HG03039 (cell line): ENCODE measurements around the gene DIRAS1.

Experiments
- ATAC-seq: cut with Tn5 transposase; IDR thresholded peaks from one replicate; pipeline ENCODE4 v1.9.1; 2021; ENCODE audit warnings: mild to moderate bottlenecking, moderate library complexity; ENCODE audit not compliant: unreplicated experiment

The DIRAS1 gene

GRCh38 chr19:2720777-2721569 lies at the start of gene DIRAS1:
Gene DIRAS1, minus strand, starts transcription at chr19:2721372. Its CDS starts 3,566 bp downstream, at chr19:2717806.
- ATAC-seq: no peak

DNA sequence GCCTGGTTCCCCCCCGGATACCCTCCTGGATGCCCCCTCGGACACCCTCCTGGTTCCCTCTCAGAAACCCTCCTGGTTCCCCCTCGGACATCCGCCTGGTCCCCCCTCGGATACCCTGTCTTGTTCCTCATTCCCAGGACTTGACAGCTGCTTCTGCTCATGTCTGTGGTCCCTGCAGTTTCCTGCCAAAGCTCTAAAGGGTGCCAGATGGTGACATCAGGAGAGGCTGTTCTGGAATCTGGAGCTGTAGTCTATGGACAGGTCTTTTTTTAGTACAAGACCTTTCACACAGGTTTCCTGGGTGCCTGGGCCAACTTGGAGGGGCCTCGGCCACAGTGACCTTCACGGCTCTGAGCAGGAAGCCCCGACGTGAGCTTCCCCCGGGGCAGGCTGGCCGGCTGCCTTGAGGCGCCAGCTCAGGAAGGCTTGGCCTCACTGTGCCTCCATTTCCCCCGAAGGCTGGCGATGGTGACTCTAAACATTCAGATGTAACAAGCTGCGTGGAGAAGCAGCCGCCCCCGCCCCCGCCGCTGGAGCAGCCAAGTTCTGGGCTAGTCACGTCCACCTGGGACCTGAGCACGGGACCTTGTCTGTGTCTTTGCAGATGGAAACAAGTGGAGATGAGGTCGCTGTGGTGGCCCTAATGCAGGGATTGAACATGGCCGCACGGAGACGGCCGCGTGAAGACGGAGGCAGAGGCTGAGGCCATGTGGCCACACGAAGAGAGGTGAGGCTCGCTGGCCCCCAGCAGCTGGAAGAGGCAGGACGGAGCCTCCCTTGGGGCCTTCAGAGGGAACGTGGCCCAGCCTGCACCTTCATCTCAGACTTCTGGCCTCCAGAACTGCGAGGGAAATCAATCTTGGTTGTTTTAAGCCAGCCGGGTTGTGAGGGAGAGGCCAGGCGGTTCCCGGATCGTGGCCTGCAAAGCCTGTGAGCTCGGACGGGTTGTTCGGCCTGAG lies 49.2 kb upstream of the DIRAS1 start:
- ATAC-seq: no peak

- ATAC-seq: no peak
Measured at GRCh38 chr19:2769218-2769617, 48.0 kb upstream of the DIRAS1 start.

GRCh38 chr19:2768365-2769132 lies 47.4 kb upstream of the DIRAS1 start:
- no peak for ATAC-seq

GRCh38 chr19:2767688-2768087 lies 46.5 kb upstream of the DIRAS1 start:
- ATAC-seq: no peak

GRCh38 chr19:2766594-2767372 lies 45.6 kb upstream of the DIRAS1 start:
- ATAC-seq: no peak

DNA sequence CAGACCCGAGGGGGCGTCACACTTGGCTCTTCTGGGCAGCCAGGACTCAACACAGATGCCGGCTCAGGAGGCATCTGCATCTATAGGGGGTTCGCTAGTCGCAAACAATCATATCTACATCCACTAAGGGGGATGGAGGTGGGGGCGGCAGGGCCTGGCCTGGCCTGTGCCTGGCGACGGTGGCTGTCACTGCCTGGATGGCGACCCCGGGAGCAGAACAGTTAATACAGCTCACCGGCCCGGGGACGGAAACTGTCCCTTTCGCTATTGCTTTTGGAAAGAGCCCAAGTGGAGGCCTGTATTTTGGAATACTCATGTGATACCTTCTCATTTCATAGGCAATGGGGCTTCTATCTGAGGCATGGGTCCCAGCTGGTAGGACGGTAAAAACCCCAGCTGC lies 44.2 kb upstream of the DIRAS1 start:
- no peak for ATAC-seq

GRCh38 chr19:2764945-2765344 lies 43.8 kb upstream of the DIRAS1 start:
- no peak for ATAC-seq

DNA sequence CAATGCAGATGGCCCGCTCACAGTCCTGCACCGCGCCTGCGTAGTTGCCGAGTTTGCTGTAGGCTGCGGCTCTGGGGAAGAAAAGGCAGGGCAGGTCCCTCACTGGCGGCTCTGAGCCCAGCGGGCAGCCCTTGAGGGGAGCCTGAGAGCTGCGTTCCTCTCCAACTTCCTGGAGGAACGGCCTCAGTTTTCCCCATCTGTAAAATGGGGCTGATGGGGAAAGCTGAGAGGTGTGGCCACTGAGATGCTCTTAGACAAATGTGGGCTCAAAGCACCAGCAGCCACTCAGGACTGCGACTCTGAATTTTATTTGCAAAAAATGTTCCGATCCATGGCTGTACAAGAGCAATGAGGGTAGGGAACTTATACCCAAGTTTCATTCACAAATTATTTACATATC lies 42.5 kb upstream of the DIRAS1 start:
- ATAC-seq: no peak

GRCh38 chr19:2762783-2763496 lies 41.8 kb upstream of the DIRAS1 start:
- ATAC-seq: no peak

GRCh38 chr19:2761876-2762782 lies 41.0 kb upstream of the DIRAS1 start:
- ATAC-seq: no peak

- ATAC-seq: no peak
Measured at GRCh38 chr19:2761309-2761677, 40.1 kb upstream of the DIRAS1 start.

DNA sequence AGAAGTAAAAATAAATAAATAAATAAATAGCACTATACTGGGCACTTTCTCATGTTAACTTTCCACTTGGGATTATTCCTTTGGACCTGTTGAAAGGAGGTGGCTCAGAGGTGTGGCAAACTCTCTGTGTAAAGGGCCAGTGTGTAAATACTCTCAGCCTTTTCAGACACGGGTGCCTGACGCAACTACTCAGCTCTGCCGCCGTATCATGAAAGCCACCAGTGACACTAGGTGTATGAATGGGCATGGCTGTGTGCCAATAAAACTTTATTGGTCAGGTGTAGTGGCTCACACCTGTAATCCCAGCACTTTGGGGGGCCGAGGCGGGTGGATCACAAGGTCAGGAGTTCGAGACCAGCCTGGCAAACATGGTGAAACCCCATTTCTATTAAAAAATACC lies 38.8 kb upstream of the DIRAS1 start:
- ATAC-seq: no peak

GRCh38 chr19:2759362-2759761 lies 38.2 kb upstream of the DIRAS1 start:
- ATAC-seq: no peak

- ATAC-seq: no peak
Measured at GRCh38 chr19:2758601-2759313, 37.6 kb upstream of the DIRAS1 start.

- ATAC-seq: no peak
Measured at GRCh38 chr19:2756921-2757881, 36.0 kb upstream of the DIRAS1 start.

DNA sequence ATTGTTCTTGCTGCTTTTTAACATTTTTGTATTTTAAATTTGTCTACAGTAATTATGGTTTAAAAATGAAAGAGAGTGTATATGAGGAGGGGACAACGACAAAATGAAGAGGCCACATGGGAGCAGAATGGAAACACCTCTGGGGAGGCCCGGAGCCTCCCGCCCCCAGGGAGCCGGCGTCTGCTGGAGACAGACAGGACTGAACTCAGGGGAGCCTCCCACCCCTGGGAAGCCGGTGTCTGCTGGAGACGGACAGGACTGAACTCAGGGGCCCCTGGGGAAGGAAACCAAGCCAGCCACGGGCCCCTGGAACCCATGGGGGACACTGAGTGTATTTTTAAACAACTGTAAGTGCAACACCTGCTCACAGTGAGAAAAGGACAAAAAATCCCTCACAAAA lies 35.3 kb upstream of the DIRAS1 start:
- ATAC-seq: no peak
